ENCODE data around the gene MAS1. TPM values are rescaled to one million over a fixed set of nuclear protein-coding genes. Genes with fewer than 3 reads are reported as not detected.
A peak's percentile ranks its signal among the peaks of the same experiment; 100 is the strongest.

The MAS1 gene
- total RNA-seq (2021; ENCODE audit: unreplicated experiment): not detected
- not detected for polyA plus RNA-seq (2012; ENCODE audit: insufficient read length)
- percentile 12 among the genes with signal in this experiment for Bru-seq, nascent RNA
- BruChase-seq, experiment 1, labeled RNA remaining after a 2-hour chase: percentile 12 among the genes with signal in this experiment
- BruChase-seq, experiment 2, labeled RNA remaining after a 6-hour chase: percentile 11 among the genes with signal in this experiment
- long read RNA-seq: 0 reads

DNA sequence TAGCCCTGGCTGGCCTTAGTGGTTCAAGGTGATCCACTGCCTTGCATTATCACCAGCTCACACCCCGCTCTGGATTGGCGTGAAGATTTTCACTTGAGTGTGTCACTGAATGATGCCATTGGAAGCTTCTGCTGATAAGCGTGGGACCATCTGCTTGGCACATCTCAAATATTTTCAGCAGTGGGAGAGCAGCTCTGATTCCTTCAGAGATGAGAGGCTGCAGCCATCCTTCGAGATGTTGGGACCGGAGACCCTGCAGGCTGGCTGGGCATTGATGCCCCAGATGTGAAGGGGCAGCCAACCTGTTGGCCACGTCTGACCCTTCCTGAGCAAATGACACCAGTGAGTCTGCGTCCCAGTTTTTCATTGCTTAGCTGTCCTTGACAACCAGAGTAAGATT lies at the start of gene MAS1:
Gene MAS1 (plus strand): TSS at position 197 of the 400 bp plus-strand sequence. CDS start 15,968 bp downstream, outside the sequence.
- no peak within 1 kb of the TSS for H3K27ac ChIP-seq (ENCODE audit: low read length)
- H3K4me1 ChIP-seq (ENCODE audit: control insufficient read depth, insufficient read depth, low read length): no peaks in the 10 kb centered on the region
- DNase-seq (ENCODE audit: low read depth, low spot score) (no peak), ATAC-seq (no peak)
- no peaks in the 10 kb centered on the region for H3K9me3 ChIP-seq (ENCODE audit: control insufficient read depth, insufficient read depth, low read depth, low read length)
- H3K36me3 ChIP-seq (ENCODE audit: control insufficient read depth, insufficient read depth, low read length): no peaks in the 10 kb centered on the region
- H3K4me3 ChIP-seq (ENCODE audit: low read depth in 2 of 2, low read length in 2 of 2): no peak within 1 kb of the TSS
- POLR2A ChIA-PET: no interaction called here
- BruUV-seq (replicated peaks): no TSS peak
- peaks cover 49% of the 10 kb centered on the region for H3K27me3 ChIP-seq (ENCODE audit: control insufficient read depth, insufficient read depth, low read length)
- in situ Hi-C loops (cut with HindIII; ENCODE audit: low pct_unique_long_range_greater_than_20kb, low sequenced_read_pairs) (no loop called here), intact Hi-C loops (cut with micrococcal nuclease; ENCODE audit: unreplicated experiment) (no loop called here)
- TF ChIP-seq, protein P1, sequence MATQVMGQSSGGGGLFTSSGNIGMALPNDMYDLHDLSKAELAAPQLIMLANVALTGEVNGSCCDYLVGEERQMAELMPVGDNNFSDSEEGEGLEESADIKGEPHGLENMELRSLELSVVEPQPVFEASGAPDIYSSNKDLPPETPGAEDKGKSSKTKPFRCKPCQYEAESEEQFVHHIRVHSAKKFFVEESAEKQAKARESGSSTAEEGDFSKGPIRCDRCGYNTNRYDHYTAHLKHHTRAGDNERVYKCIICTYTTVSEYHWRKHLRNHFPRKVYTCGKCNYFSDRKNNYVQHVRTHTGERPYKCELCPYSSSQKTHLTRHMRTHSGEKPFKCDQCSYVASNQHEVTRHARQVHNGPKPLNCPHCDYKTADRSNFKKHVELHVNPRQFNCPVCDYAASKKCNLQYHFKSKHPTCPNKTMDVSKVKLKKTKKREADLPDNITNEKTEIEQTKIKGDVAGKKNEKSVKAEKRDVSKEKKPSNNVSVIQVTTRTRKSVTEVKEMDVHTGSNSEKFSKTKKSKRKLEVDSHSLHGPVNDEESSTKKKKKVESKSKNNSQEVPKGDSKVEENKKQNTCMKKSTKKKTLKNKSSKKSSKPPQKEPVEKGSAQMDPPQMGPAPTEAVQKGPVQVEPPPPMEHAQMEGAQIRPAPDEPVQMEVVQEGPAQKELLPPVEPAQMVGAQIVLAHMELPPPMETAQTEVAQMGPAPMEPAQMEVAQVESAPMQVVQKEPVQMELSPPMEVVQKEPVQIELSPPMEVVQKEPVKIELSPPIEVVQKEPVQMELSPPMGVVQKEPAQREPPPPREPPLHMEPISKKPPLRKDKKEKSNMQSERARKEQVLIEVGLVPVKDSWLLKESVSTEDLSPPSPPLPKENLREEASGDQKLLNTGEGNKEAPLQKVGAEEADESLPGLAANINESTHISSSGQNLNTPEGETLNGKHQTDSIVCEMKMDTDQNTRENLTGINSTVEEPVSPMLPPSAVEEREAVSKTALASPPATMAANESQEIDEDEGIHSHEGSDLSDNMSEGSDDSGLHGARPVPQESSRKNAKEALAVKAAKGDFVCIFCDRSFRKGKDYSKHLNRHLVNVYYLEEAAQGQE (IDR thresholded peaks at IDR 0.05; ENCODE audit: insufficient read depth in 1 of 2, low read depth in 2 of 2, low read length in 1 of 2): no peak
- TF ChIP-seq, protein P2, sequence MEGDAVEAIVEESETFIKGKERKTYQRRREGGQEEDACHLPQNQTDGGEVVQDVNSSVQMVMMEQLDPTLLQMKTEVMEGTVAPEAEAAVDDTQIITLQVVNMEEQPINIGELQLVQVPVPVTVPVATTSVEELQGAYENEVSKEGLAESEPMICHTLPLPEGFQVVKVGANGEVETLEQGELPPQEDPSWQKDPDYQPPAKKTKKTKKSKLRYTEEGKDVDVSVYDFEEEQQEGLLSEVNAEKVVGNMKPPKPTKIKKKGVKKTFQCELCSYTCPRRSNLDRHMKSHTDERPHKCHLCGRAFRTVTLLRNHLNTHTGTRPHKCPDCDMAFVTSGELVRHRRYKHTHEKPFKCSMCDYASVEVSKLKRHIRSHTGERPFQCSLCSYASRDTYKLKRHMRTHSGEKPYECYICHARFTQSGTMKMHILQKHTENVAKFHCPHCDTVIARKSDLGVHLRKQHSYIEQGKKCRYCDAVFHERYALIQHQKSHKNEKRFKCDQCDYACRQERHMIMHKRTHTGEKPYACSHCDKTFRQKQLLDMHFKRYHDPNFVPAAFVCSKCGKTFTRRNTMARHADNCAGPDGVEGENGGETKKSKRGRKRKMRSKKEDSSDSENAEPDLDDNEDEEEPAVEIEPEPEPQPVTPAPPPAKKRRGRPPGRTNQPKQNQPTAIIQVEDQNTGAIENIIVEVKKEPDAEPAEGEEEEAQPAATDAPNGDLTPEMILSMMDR (IDR thresholded peaks at IDR 0.05): no peak
- TF ChIP-seq POLR2AphosphoS5 (IDR thresholded peaks at IDR 0.05; ENCODE audit: low read depth, low read length): no peak
- TF ChIP-seq TCF7L2 (IDR thresholded peaks at IDR 0.05; ENCODE audit: low read depth, low read length): no peak
- no peak for TF ChIP-seq SIN3A (IDR thresholded peaks at IDR 0.05; ENCODE audit: borderline replicate concordance, insufficient read depth, low read depth, low read length)
- CTCF ChIA-PET: no interaction called here

DNA sequence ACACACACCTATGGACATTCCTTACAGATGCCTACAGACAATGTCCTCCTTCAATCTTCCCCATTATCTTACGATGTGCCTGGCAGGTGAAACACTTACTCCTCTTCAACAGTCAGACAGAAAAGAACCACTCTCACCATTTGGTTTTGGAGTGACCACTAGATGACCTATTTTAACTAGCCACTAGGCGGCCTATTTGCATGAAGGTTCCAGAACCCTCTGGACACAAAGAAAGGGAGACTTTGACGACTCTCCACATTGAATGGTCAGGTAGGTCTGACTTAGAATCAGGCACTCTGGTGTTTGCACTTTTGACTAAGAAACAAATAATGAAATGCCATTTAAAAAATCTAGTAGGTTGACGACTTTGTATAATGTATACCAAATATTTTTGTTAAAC lies 48.8 kb upstream of the MAS1 start:
- no TSS peak for BruUV-seq (replicated peaks)
- Histone ChIP-seq H3K27ac (ENCODE audit: low read length) (no peak overlapping the region), H3K27me3 (ENCODE audit: control insufficient read depth, insufficient read depth, low read length) (no peaks in the 10 kb centered on the region), H3K4me1 (ENCODE audit: control insufficient read depth, insufficient read depth, low read length) (no peaks in the 10 kb centered on the region), H3K36me3 (ENCODE audit: control insufficient read depth, insufficient read depth, low read length) (no peaks in the 10 kb centered on the region), H3K4me3 (ENCODE audit: low read depth in 2 of 2, low read length in 2 of 2) (no peak overlapping the region), H3K9me3 (ENCODE audit: control insufficient read depth, insufficient read depth, low read depth, low read length) (no peaks in the 10 kb centered on the region)
- CTCF ChIA-PET: no interaction called here
- TF ChIP-seq, protein P1 (IDR thresholded peaks at IDR 0.05; ENCODE audit: insufficient read depth in 1 of 2, low read depth in 2 of 2, low read length in 1 of 2): no peak
- TF ChIP-seq, protein P2 (IDR thresholded peaks at IDR 0.05): peak; percentile 67
- no peak for DNase-seq (ENCODE audit: low read depth, low spot score)
- peak; percentile 72 for ATAC-seq
- in situ Hi-C loops (cut with HindIII; ENCODE audit: low pct_unique_long_range_greater_than_20kb, low sequenced_read_pairs) (no loop called here), intact Hi-C loops (cut with micrococcal nuclease; ENCODE audit: unreplicated experiment) (no loop called here)
- POLR2A ChIA-PET: no interaction called here
